ENCODE measurements around the gene FBXW4.

DNA sequence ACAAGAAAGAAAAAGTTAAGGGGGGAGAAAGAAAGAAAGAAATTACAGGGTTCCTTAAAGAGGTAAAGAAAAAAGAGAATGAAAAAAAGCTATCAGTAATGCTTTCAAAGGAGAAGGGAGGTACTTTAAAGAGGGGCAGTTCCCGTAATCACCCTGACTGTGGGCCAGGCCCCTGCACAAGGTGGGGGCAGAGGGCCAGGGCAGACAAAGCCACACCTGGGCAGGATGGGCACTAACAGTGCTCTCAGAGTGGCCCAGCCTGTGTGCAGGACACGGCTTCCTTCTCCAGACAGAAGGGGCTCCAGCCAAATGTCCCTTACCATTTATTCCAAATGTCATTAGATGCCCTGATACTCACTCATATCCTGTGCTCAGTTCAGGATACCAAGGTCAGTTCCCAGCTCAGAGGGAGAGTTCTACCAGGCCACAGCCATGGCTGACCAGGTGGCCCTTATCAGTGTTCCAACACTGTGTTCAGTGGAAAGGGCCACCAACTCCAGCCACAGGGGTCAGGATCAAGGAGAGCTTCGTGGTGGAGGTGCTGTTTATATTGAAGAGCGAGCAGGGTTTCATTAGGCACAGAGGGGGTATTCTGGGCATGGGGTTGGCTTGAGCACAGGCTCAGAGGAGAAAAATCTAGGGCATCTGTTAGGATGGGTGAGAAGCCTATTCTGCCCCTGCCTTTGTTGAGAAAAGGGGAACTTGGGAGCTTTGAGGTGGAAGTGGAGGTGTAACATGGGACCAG is 77.0 kb downstream of the FBXW4 start:
- TF ChIP-seq, protein P1, sequence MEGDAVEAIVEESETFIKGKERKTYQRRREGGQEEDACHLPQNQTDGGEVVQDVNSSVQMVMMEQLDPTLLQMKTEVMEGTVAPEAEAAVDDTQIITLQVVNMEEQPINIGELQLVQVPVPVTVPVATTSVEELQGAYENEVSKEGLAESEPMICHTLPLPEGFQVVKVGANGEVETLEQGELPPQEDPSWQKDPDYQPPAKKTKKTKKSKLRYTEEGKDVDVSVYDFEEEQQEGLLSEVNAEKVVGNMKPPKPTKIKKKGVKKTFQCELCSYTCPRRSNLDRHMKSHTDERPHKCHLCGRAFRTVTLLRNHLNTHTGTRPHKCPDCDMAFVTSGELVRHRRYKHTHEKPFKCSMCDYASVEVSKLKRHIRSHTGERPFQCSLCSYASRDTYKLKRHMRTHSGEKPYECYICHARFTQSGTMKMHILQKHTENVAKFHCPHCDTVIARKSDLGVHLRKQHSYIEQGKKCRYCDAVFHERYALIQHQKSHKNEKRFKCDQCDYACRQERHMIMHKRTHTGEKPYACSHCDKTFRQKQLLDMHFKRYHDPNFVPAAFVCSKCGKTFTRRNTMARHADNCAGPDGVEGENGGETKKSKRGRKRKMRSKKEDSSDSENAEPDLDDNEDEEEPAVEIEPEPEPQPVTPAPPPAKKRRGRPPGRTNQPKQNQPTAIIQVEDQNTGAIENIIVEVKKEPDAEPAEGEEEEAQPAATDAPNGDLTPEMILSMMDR (tag by site-specific recombination; IDR thresholded peaks at IDR 0.05): no peak
- TF ChIP-seq HOXD13 (CRISPR knock-in tag; IDR thresholded peaks at IDR 0.05; ENCODE audit: borderline replicate concordance) (no peak), REST (tag by site-specific recombination; IDR thresholded peaks at IDR 0.05) (no peak), ZBTB8A (tag by site-specific recombination; IDR thresholded peaks at IDR 0.05) (no peak), HIC1 (tag by site-specific recombination; IDR thresholded peaks at IDR 0.05) (no peak)
- TF ChIP-seq, protein P2, sequence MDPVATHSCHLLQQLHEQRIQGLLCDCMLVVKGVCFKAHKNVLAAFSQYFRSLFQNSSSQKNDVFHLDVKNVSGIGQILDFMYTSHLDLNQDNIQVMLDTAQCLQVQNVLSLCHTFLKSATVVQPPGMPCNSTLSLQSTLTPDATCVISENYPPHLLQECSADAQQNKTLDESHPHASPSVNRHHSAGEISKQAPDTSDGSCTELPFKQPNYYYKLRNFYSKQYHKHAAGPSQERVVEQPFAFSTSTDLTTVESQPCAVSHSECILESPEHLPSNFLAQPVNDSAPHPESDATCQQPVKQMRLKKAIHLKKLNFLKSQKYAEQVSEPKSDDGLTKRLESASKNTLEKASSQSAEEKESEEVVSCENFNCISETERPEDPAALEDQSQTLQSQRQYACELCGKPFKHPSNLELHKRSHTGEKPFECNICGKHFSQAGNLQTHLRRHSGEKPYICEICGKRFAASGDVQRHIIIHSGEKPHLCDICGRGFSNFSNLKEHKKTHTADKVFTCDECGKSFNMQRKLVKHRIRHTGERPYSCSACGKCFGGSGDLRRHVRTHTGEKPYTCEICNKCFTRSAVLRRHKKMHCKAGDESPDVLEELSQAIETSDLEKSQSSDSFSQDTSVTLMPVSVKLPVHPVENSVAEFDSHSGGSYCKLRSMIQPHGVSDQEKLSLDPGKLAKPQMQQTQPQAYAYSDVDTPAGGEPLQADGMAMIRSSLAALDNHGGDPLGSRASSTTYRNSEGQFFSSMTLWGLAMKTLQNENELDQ (tag by site-specific recombination; IDR thresholded peaks at IDR 0.05; ENCODE audit: low read depth): no peak
- TF ChIP-seq, protein P3, sequence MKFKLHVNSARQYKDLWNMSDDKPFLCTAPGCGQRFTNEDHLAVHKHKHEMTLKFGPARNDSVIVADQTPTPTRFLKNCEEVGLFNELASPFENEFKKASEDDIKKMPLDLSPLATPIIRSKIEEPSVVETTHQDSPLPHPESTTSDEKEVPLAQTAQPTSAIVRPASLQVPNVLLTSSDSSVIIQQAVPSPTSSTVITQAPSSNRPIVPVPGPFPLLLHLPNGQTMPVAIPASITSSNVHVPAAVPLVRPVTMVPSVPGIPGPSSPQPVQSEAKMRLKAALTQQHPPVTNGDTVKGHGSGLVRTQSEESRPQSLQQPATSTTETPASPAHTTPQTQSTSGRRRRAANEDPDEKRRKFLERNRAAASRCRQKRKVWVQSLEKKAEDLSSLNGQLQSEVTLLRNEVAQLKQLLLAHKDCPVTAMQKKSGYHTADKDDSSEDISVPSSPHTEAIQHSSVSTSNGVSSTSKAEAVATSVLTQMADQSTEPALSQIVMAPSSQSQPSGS (tag by site-specific recombination; IDR thresholded peaks at IDR 0.05; ENCODE audit: low read depth): no peak
